ENCODE results near the gene CDCA8.

CDCA8 gene

DNA sequence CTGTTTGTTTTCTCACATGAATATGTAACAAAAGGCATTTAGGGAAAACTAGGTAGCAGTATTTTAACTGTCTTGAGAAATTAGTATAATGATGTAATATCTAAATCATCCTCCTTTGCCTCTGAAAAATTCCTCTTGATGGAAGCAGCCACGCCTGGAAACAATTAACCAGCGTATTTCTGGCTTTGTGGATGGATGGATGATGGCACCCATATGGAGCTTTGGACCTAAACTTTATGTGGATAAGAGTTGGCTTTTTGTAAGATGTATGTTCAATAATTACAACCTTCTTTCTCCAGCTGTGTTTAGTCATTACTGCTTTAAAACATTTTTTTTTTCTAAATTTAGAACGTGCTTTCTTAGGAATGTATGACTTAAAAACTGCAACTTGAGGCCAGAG, 12.7 kb downstream of the CDCA8 start:
- Mint-ChIP-seq H3K4me1 (no peaks in the 10 kb centered on the region), H3K36me3 (ENCODE audit: insufficient read depth) (peaks cover 16% of the 10 kb centered on the region), H3K9me3 (no peaks in the 10 kb centered on the region), H3K27me3 (no peaks in the 10 kb centered on the region), H3K4me3 (no peak overlapping the region), H3K27ac (ENCODE audit: low read depth) (no peak overlapping the region)
- ATAC-seq (replicated peaks; ENCODE audit: extremely low read depth, poor library complexity, severe bottlenecking): no peak
- DNase-seq (ENCODE audit: low spot score in 2 of 2): no peak

DNA sequence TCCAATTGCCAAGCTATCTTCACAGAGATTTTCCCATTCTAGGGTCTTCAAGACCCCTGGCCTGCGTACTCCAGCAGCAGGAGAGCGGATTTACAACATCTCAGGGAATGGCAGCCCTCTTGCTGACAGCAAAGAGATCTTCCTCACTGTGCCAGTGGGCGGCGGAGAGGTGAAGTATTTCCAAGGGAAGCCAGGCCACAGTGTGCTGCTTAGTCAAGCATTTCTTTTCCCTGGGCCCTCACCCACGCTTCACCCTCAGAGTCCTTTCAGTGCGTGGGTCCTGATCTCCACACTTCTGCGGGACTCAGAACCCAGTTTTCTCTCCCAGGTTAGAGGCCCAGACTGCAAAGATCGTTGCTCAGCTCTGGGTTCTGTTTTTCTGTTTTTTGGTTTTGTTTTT, 13.1 kb downstream of the CDCA8 start:
- no peak for ATAC-seq (replicated peaks; ENCODE audit: extremely low read depth, poor library complexity, severe bottlenecking)
- Mint-ChIP-seq H3K27ac (ENCODE audit: low read depth) (no peak overlapping the region), H3K27me3 (no peaks in the 10 kb centered on the region), H3K36me3 (ENCODE audit: insufficient read depth) (peaks cover 16% of the 10 kb centered on the region), H3K4me3 (no peak overlapping the region), H3K9me3 (no peaks in the 10 kb centered on the region), H3K4me1 (no peaks in the 10 kb centered on the region)
- DNase-seq (ENCODE audit: low spot score in 2 of 2): no peak

DNA sequence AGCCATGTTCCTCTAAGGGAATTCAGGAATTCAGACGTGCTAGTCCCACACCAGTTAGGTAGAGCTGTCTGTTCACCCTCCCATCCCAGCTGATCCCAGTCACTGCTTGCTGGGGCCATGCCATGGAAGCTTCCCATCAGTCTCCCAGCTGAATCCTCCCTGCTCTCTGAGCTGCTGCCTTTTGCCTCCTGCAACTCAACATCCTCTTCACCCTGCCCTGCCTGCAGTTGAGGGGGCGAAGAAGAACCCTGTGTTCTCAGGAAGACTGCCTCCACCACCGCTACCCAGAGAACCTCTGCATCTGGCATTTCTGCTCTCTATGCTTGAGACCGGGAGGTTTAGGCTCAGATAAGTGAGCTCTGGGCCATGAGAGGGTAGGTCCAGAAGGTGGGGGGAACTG, 16.2 kb downstream of the CDCA8 start:
- H3K4me1 Mint-ChIP-seq: no peaks in the 10 kb centered on the region
- no peak overlapping the region for H3K4me3 Mint-ChIP-seq
- ATAC-seq (replicated peaks; ENCODE audit: extremely low read depth, poor library complexity, severe bottlenecking) (no peak), DNase-seq (ENCODE audit: low spot score in 2 of 2) (no peak)
- peaks cover 11% of the 10 kb centered on the region for H3K36me3 Mint-ChIP-seq (ENCODE audit: insufficient read depth)
- H3K9me3 Mint-ChIP-seq: no peaks in the 10 kb centered on the region
- H3K27ac Mint-ChIP-seq (ENCODE audit: low read depth): no peak overlapping the region
- no peaks in the 10 kb centered on the region for H3K27me3 Mint-ChIP-seq

DNA sequence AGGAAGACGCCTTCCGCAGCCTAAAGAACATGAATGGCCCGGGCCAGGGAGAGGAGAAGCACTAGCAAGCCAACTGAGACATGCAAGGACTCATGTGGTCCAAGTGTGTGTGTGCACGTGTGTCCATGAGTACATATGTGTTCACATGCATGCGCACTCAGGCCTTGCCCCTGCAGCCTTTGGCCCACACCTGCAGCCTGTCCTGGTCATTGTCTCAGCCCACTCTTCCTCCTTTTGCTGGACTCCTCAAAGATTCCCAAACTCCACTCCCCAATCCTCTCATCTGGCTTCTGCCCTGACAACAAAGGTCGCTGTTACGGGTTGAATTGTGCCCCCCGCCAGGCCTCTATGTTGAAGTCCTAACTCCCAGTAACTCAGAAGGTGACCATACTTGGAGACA, 21.9 kb downstream of the CDCA8 start:
- no peaks in the 10 kb centered on the region for H3K9me3 Mint-ChIP-seq
- DNase-seq (ENCODE audit: low spot score in 2 of 2): no peak
- no peaks in the 10 kb centered on the region for H3K36me3 Mint-ChIP-seq (ENCODE audit: insufficient read depth)
- H3K27me3 Mint-ChIP-seq: no peaks in the 10 kb centered on the region
- no peak overlapping the region for H3K4me3 Mint-ChIP-seq
- no peak overlapping the region for H3K27ac Mint-ChIP-seq (ENCODE audit: low read depth)
- ATAC-seq (replicated peaks; ENCODE audit: extremely low read depth, poor library complexity, severe bottlenecking): no peak
- no peaks in the 10 kb centered on the region for H3K4me1 Mint-ChIP-seq

DNA sequence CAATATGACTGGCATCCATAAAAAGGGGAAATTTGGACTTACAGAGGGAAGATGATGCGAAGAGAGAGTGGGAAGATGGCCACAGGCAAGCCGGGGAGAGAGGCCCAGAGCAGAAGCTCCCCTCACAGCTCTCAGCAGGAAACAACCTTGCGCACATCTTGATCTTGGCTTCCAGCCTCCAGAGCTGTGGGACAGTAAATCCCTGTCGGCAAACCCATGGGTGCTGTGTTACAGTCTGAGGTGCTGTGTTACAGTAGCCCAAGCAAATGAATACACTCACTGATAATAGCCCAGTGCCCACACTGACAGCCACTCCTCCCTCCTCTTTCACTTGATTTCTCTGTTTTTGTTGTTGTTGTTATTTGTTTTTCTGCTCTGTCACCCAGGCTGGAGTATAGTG, 22.4 kb downstream of the CDCA8 start:
- no peak for DNase-seq (ENCODE audit: low spot score in 2 of 2)
- Mint-ChIP-seq H3K4me1 (no peaks in the 10 kb centered on the region), H3K36me3 (ENCODE audit: insufficient read depth) (no peaks in the 10 kb centered on the region), H3K9me3 (no peaks in the 10 kb centered on the region), H3K27me3 (no peaks in the 10 kb centered on the region), H3K4me3 (no peak overlapping the region), H3K27ac (ENCODE audit: low read depth) (no peak overlapping the region)
- ATAC-seq (replicated peaks; ENCODE audit: extremely low read depth, poor library complexity, severe bottlenecking): no peak

DNA sequence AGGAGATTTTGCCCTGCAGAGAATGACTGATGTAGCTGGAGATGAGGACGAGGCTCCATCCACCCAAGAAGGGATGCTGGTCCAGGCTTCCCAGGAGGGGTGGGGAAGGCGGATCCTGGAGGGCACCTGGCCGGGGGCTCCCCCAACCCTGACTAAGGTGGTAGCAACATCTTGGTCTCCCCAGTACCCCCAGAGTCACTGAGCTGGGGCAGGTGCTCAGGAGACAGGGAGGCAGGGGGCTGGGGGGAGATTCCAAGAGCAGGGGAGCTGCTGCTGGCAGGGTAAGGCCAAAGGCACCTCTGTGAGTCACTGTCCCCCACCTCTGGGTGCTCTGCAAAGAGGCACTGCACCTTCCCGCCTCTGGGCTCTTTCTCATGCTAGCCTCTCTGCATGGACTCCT, 24.0 kb downstream of the CDCA8 start:
- H3K27ac Mint-ChIP-seq (ENCODE audit: low read depth): no peak overlapping the region
- no peaks in the 10 kb centered on the region for H3K9me3 Mint-ChIP-seq
- ATAC-seq (replicated peaks; ENCODE audit: extremely low read depth, poor library complexity, severe bottlenecking) (no peak), DNase-seq (ENCODE audit: low spot score in 2 of 2) (no peak)
- no peaks in the 10 kb centered on the region for H3K27me3 Mint-ChIP-seq
- no peak overlapping the region for H3K4me3 Mint-ChIP-seq
- H3K36me3 Mint-ChIP-seq (ENCODE audit: insufficient read depth): peaks cover 2% of the 10 kb centered on the region
- no peaks in the 10 kb centered on the region for H3K4me1 Mint-ChIP-seq

DNA sequence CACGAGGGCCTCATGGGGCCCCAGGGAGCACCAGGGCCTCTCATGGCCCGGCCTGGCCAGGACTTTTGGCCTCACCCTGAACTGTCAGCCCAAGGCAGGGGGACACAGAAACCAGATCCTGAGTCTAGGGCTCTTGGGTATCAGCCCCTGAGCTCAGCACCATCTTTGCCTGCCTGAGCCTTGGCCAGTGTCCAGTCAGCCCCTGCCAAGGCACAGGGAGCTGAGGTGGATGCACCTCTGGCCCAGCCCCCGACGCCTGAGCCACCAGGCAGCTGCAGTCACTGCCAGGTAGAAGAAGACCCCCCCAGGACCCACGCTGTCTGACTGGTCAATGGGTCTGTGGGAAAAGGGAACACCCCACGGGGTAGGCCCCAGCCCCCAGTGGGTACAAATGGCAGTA, 25.3 kb downstream of the CDCA8 start:
- Mint-ChIP-seq H3K27ac (ENCODE audit: low read depth) (no peak overlapping the region), H3K36me3 (ENCODE audit: insufficient read depth) (peaks cover 2% of the 10 kb centered on the region), H3K9me3 (no peaks in the 10 kb centered on the region), H3K4me3 (no peak overlapping the region), H3K4me1 (no peaks in the 10 kb centered on the region), H3K27me3 (no peaks in the 10 kb centered on the region)
- DNase-seq (ENCODE audit: low spot score in 2 of 2): no peak
- ATAC-seq (replicated peaks; ENCODE audit: extremely low read depth, poor library complexity, severe bottlenecking): no peak

DNA sequence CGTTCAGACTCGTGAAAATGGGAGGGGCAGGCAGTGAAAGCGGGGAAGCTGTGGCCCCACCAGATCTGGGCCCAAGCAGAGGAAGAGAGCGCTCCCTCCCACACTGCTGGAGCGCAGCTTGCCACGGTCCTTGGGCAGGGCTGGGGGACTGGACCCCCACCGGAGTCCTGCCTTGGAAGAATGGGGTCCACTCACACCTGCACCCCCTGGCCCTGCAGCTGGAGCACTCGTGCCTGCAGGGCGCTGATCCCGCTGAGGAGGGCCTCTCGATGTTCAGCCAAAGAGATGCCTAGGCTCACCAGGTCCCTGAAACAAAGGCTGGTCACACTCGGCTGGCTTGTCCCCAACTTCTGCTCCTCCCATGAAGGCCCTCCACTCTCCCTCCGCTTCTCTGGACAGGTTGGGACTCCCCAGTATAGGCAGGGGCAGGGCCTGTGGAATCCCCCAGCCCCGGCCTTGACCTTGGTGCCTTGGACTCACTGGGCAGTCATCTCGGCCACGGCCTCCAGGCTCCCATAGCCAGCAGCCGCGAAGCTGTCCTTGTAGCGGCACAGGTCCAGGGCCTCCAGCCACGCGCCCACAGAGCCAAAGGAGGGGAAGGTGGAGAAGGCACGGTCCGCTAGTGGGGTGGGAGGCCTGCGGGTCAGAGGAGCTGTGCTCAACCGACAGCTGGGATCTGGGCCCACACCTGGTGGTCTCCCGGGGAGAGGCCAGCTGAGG, 26.0 kb downstream of the CDCA8 start:
- Mint-ChIP-seq H3K4me1 (no peaks in the 10 kb centered on the region), H3K27ac (ENCODE audit: low read depth) (no peak overlapping the region), H3K4me3 (no peak overlapping the region), H3K9me3 (no peaks in the 10 kb centered on the region), H3K36me3 (ENCODE audit: insufficient read depth) (peaks cover 2% of the 10 kb centered on the region), H3K27me3 (no peaks in the 10 kb centered on the region)
- ATAC-seq (replicated peaks; ENCODE audit: extremely low read depth, poor library complexity, severe bottlenecking) (no peak), DNase-seq (ENCODE audit: low spot score in 2 of 2) (no peak)

DNA sequence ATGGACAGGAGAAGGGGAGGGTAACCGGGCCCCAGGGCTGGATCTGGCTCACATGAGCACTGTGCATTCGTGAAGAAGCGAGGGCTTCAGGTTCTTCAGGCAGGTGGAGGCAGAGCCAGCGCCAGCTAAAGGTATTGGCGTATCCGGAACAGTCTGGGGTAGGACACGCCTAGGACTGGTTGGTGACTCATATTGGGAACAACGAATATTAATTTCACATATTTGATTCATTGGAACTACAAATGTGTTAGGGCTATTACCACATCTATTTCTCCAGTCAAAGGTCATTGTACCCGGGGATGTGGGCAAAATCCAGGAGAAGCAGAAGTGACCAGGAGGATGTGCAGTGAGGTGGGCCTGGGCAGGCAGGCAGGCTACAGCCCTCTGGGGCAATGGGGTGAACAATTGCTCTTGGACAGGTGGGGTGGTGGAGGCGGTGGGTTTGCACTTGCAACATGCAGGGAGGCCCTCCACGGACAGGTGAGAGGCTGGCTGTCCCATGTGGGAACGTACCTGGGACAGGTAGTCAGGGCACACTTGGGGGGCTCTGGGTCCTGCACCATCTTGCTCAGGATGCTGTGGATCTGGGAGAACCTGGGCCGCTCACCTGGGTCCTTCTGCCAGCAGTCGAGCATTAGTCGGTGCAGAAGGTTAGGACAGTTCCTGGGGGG, 26.7 kb downstream of the CDCA8 start:
- Mint-ChIP-seq H3K27ac (ENCODE audit: low read depth) (no peak overlapping the region), H3K9me3 (no peaks in the 10 kb centered on the region), H3K36me3 (ENCODE audit: insufficient read depth) (peaks cover 2% of the 10 kb centered on the region), H3K4me3 (no peak overlapping the region), H3K4me1 (no peaks in the 10 kb centered on the region), H3K27me3 (peaks cover 5% of the 10 kb centered on the region)
- ATAC-seq (replicated peaks; ENCODE audit: extremely low read depth, poor library complexity, severe bottlenecking) (no peak), DNase-seq (ENCODE audit: low spot score in 2 of 2) (no peak)

DNA sequence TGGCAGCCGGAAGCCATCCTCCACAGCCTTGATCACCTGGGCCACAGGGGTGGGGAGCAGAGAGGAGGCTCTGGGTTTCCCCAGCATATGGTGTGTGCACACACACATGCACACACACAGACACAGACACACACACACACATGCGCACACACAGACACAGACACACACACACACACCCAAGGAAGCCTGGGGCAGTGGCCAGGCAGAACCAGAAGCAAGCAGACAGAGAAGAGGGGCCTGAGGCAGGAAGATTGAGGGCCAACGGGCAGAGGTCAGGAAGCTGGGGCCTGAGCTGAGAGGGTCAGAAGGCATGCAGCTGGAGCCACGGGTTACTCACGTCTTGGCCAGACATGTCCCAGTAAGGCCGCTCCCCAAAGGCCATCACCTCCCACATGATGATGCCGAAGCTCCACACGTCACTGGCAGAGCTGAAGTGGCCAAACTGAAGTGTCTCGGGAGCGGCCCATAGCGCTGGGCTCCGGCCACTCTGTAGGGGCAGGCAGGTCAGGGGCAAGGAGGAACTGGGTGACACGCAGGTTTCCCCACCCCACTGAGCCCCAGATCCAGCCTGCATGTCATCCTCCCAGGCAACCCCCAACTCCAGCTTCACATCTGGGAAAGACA, 27.4 kb downstream of the CDCA8 start:
- Mint-ChIP-seq H3K4me3 (no peak overlapping the region), H3K27ac (ENCODE audit: low read depth) (no peak overlapping the region), H3K27me3 (peaks cover 12% of the 10 kb centered on the region), H3K36me3 (ENCODE audit: insufficient read depth) (peaks cover 2% of the 10 kb centered on the region), H3K4me1 (no peaks in the 10 kb centered on the region), H3K9me3 (no peaks in the 10 kb centered on the region)
- ATAC-seq (replicated peaks; ENCODE audit: extremely low read depth, poor library complexity, severe bottlenecking): no peak
- no peak for DNase-seq (ENCODE audit: low spot score in 2 of 2)

DNA sequence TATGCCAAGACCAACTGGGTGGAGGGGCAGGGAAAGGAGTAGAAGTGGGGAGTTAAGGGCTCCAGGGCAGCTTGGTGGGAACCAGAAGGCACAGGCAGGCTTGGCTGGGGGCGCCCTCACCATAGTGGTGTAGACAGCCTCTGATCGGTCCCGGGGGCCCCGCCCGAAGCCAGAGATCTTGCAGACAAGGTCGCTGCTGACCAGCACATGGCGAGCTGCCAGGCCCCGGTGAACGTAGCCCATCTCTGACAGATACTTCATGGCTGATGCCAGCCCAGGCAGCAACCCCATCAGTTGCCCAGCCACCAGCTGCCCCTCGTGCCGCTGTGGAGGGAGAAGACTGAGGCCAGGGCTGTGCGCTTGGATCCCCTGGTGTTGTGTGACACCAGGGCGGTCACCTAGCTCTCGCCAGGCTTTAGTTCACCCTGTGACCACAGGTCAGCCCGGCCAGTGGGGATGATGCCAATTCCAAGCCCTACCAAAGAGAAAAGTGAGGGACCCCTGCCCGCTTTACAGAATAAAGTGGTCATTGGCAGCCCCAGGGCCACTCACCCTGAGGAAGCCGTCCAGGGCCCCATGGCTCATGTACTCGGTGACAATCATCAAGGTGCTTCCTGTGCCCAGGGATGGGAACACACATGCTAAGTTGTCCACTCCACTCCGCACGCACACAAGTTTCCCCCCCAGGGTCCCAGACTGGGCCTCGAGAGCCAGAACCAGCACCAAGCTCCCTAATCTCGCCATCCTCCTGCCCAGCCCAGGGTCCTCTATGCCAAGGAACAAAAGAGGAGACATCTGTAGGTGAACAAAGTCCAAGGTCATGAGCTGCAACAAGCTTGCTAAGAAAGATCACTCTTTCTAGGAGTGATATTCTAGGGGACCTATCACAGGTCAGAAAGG, 28.2 kb downstream of the CDCA8 start:
- H3K27ac Mint-ChIP-seq (ENCODE audit: low read depth): no peak overlapping the region
- ATAC-seq (replicated peaks; ENCODE audit: extremely low read depth, poor library complexity, severe bottlenecking): no peak
- DNase-seq (ENCODE audit: low spot score in 2 of 2): no peak
- no peaks in the 10 kb centered on the region for H3K4me1 Mint-ChIP-seq
- H3K36me3 Mint-ChIP-seq (ENCODE audit: insufficient read depth): peaks cover 2% of the 10 kb centered on the region
- H3K27me3 Mint-ChIP-seq: peaks cover 20% of the 10 kb centered on the region
- no peak overlapping the region for H3K4me3 Mint-ChIP-seq
- no peaks in the 10 kb centered on the region for H3K9me3 Mint-ChIP-seq

DNA sequence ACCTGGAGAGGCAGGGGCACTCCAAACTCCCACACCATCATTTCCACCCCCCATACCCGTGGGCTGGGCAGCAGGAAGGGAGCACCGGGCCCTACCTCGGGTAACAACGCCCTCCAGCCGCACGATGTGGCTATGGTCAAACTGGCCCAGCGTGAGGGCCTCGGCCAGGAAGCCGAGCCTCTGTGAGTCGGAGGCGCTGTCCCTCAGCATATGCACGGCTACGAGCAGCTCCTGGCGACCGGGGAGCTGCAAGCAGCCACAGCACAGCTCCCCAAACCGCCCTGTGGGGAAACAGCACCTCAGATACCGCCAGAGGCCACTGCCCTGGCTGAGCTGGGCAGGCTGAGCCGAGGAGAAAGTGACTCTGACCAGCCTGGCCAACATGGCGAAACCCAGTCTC, 29.2 kb downstream of the CDCA8 start:
- Mint-ChIP-seq H3K27ac (ENCODE audit: low read depth) (no peak overlapping the region), H3K36me3 (ENCODE audit: insufficient read depth) (peaks cover 2% of the 10 kb centered on the region), H3K27me3 (peaks cover 30% of the 10 kb centered on the region), H3K9me3 (no peaks in the 10 kb centered on the region), H3K4me1 (no peaks in the 10 kb centered on the region), H3K4me3 (no peak overlapping the region)
- DNase-seq (ENCODE audit: low spot score in 2 of 2) (no peak), ATAC-seq (replicated peaks; ENCODE audit: extremely low read depth, poor library complexity, severe bottlenecking) (no peak)

All from central memory CD8-positive, alpha-beta T cell (primary cell).